ENCODE data around the gene ADGRF1. TPM values are rescaled to one million over a fixed set of nuclear protein-coding genes. Genes with fewer than 3 reads are reported as not detected.

ADGRF1 gene
- polyA plus RNA-seq, 1 of the 3 experiments (the other 2 are of a cell fraction): not detected

DNA sequence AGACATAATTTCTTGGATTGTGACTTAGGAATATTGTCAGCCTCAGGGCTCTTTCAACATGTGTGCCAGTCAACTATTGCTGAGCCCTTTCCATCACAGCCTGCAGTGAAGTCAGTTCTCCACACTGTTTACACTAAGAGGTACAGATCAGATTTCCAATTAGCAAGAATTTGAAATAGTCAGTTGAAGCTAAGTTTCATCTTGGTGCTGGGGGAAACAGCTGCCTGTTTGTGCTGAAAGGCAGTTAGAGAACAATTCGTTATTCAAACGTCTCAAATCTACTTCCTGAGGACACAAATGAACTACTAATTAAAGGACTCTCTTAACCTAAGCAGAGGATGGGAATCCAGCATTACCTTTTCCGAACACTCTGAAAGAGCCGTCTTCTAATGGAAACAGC is 25.9 kb downstream of the ADGRF1 start:
- H3K36me3 ChIP-seq (replicated peaks in 1 of 2; ENCODE audit: control insufficient read depth in 1 of 2, insufficient read depth in 2 of 2, low read length in 1 of 2): no peaks in the 10 kb centered on the region
- no peaks in the 10 kb centered on the region for H3K9me2 ChIP-seq
- no peak for DNase-seq
- WGBS (ENCODE audit: low lambda C conversion rate): 20% methylated on average over 4 of the region's 4 CpGs
- no peak overlapping the region for H2AFZ ChIP-seq (ENCODE audit: low read depth)
- no peaks in the 10 kb centered on the region for H3K9me3 ChIP-seq
- CTCF ChIA-PET: interaction anchor here (1.0 to 2.0 kb wide), 2 partner anchors 31 to 294 kb away, joined by 3 to 4 read pairs; partner anchors contain the start of gene TNFRSF21
- no peaks in the 10 kb centered on the region for H3K4me1 ChIP-seq (ENCODE audit: control insufficient read depth in 1 of 2, insufficient read depth in 2 of 2, low read depth in 1 of 2, low read length in 1 of 2)
- H4K20me1 ChIP-seq (ENCODE audit: insufficient read depth): no peaks in the 10 kb centered on the region
- H3K4me3 ChIP-seq (ENCODE audit: low read depth in 2 of 2, low read length in 1 of 2): no peak overlapping the region
- no peaks in the 10 kb centered on the region for H3F3A ChIP-seq (replicated peaks; ENCODE audit: insufficient read depth)
- TF ChIP-seq JUND (IDR thresholded peaks at IDR 0.05) (no peak), NFIC (IDR thresholded peaks at IDR 0.05; ENCODE audit: borderline replicate concordance) (no peak), GATA2 (CRISPR knock-in tag; IDR thresholded peaks at IDR 0.05) (no peak), MEF2A (IDR thresholded peaks at IDR 0.05; ENCODE audit: borderline replicate concordance, low read depth) (no peak), POLR2AphosphoS5 (IDR thresholded peaks at IDR 0.05; ENCODE audit: low read depth, low read length) (no peak), ELF1 (IDR thresholded peaks at IDR 0.05) (no peak), FOXJ3 (CRISPR knock-in tag; IDR thresholded peaks at IDR 0.05) (no peak), YY1 (IDR thresholded peaks at IDR 0.05; ENCODE audit: low read depth) (no peak), RXRA (IDR thresholded peaks at IDR 0.05; ENCODE audit: borderline replicate concordance, low read depth) (no peak), NRF1 (IDR thresholded peaks at IDR 0.05; ENCODE audit: low read depth, low read length) (no peak), RFX5 (IDR thresholded peaks at IDR 0.05; ENCODE audit: low read length) (no peak), CHD2 (IDR thresholded peaks at IDR 0.05; ENCODE audit: low read length, partially characterized antibody) (no peak), TEAD4 (IDR thresholded peaks at IDR 0.05; ENCODE audit: borderline replicate concordance, insufficient read depth) (no peak), EZH2phosphoT487 (IDR thresholded peaks at IDR 0.05; ENCODE audit: borderline replicate concordance, low read depth) (no peak), SMC3 (IDR thresholded peaks at IDR 0.05; ENCODE audit: low read depth, low read length) (no peak), GABPA (IDR thresholded peaks at IDR 0.05; ENCODE audit: low read depth) (no peak)
- TF ChIP-seq, protein P1, sequence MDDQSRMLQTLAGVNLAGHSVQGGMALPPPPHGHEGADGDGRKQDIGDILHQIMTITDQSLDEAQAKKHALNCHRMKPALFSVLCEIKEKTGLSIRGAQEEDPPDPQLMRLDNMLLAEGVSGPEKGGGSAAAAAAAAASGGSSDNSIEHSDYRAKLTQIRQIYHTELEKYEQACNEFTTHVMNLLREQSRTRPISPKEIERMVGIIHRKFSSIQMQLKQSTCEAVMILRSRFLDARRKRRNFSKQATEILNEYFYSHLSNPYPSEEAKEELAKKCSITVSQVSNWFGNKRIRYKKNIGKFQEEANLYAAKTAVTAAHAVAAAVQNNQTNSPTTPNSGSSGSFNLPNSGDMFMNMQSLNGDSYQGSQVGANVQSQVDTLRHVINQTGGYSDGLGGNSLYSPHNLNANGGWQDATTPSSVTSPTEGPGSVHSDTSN (IDR thresholded peaks at IDR 0.05): no peak
- TF ChIP-seq, protein P2, sequence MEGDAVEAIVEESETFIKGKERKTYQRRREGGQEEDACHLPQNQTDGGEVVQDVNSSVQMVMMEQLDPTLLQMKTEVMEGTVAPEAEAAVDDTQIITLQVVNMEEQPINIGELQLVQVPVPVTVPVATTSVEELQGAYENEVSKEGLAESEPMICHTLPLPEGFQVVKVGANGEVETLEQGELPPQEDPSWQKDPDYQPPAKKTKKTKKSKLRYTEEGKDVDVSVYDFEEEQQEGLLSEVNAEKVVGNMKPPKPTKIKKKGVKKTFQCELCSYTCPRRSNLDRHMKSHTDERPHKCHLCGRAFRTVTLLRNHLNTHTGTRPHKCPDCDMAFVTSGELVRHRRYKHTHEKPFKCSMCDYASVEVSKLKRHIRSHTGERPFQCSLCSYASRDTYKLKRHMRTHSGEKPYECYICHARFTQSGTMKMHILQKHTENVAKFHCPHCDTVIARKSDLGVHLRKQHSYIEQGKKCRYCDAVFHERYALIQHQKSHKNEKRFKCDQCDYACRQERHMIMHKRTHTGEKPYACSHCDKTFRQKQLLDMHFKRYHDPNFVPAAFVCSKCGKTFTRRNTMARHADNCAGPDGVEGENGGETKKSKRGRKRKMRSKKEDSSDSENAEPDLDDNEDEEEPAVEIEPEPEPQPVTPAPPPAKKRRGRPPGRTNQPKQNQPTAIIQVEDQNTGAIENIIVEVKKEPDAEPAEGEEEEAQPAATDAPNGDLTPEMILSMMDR (IDR thresholded peaks at IDR 0.05): no peak
- TF ChIP-seq, protein P3, sequence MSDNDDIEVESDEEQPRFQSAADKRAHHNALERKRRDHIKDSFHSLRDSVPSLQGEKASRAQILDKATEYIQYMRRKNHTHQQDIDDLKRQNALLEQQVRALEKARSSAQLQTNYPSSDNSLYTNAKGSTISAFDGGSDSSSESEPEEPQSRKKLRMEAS (IDR thresholded peaks at IDR 0.05; ENCODE audit: low read depth): no peak
- POLR2A ChIA-PET: no interaction called here
- H3K27ac ChIP-seq (ENCODE audit: low read depth in 2 of 2, low read length in 1 of 2): no peak overlapping the region
- no peaks in the 10 kb centered on the region for H3K79me2 ChIP-seq (ENCODE audit: insufficient read depth)
- no peak overlapping the region for H3K9ac ChIP-seq
- H3K4me2 ChIP-seq: no peak overlapping the region
- peaks cover 6% of the 10 kb centered on the region; the same call in 1 of the 2 replicates for H3K27me3 ChIP-seq (ENCODE audit: insufficient read depth)
